Body of pancreas (tissue), 4 donors: ENCODE measurements around the gene AFAP1L1.

ENCODE experiments used
- CTCF ChIP-seq, 7 experiments: fragments of 450-650 bp in 4 of 7; fragments of 200-600 bp in 3 of 7; sonication (generic) in 3 of 7; IDR thresholded peaks; one replicate each; pipeline ENCODE4 v1.5.1; 2016 to 2019; ENCODE audit warnings: antibody characterized with exemption in 7 of 7
- POLR2A ChIP-seq, 3 donors: fragments of 450-650 bp; IDR thresholded peaks; one replicate each; pipeline ENCODE4 v1.6.1; 2016; ENCODE audit warnings: antibody characterized with exemption in 3 of 3, mild to moderate bottlenecking in 2 of 3

DNA sequence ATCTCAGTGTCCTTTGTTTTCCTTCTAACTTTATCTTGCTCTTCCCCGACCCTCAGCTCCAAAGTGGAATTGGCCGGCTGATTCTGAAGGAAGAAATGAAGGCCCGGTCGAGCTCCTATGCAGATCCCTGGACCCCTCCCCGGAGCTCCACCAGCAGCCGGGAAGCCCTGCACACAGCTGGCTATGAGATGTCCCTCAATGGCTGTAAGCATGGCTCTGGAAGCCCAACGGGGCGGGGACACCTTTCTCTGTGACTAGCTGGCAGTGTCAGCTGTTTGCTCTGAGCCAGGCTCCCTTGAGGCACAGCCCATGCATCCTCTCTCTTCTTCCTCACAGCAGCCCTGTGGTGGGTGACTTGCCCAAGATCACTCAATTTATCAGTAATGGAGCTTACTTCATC lies 23.9 kb upstream of the AFAP1L1 start:
- TF ChIP-seq CTCF (IDR thresholded peaks at IDR 0.05): no peak
- TF ChIP-seq POLR2A (IDR thresholded peaks at IDR 0.05): no peak
